HEK293 (cell line): ENCODE results near the gene HPGD.

Source experiments
- CTCF ChIA-PET: fragments of 350-600 bp; formaldehyde crosslinking; extraction: SDS; loops from one replicate; lab custom pipeline; 2021; ENCODE audit warnings: antibody characterized with exemption; lab: Yijun Ruan, JAX
- POLR2A ChIA-PET: fragments of 300-600 bp; formaldehyde crosslinking; extraction: SDS; loops from one replicate; lab custom pipeline; 2020; ENCODE audit warnings: antibody characterized with exemption, inconsistent platforms; lab: Yijun Ruan, JAX
- H3K27ac ChIP-seq: fragments of 200-500 bp; sonication (Bioruptor generic); 2 replicates; pipeline ENCODE4 v1.5.1; 2014; ENCODE audit warnings: low read depth, low read length, control low read depth, inconsistent platforms; ENCODE audit errors: extremely low read depth
- H3K36me3 ChIP-seq, 2 experiments: fragments of 200-500 bp in 1 of 2; sonication (Bioruptor generic) in 1 of 2; 1 replicate in 1 of 2; 2 replicates in 1 of 2; pipeline ENCODE4 v1.5.1; 2014 to 2017; ENCODE audit warnings: inconsistent platforms in 2 of 2, low read length in 2 of 2; ENCODE audit not compliant: control insufficient read depth in 2 of 2, insufficient read depth in 1 of 2
- H3K4me1 ChIP-seq: fragments of 200-500 bp; sonication (Bioruptor generic); 2 replicates; pipeline ENCODE4 v1.5.1; 2014; ENCODE audit warnings: mild to moderate bottlenecking, low read length, inconsistent platforms; ENCODE audit not compliant: control insufficient read depth, insufficient read depth
- H3K4me3 ChIP-seq: 2 replicates; pipeline ENCODE4 v1.5.1; 2011; ENCODE audit warnings: low read depth, mild to moderate bottlenecking, control low read depth, low read length, moderate library complexity
- H3K9me3 ChIP-seq: fragments of 200-500 bp; sonication (Bioruptor generic); 2 replicates; pipeline ENCODE4 v1.5.1; 2014; ENCODE audit warnings: low read depth, low read length, inconsistent platforms; ENCODE audit not compliant: control insufficient read depth, insufficient read depth
- BCL6B ChIP-seq: fragments of 450-650 bp; formaldehyde crosslinking; IDR thresholded peaks from 2 replicates; pipeline ENCODE4 v1.5.1; 2017; ENCODE audit warnings: missing biosample characterization, missing genetic modification characterization
- INSM2 ChIP-seq: fragments of 450-650 bp; formaldehyde crosslinking; IDR thresholded peaks from 2 replicates; pipeline ENCODE4 v1.5.1; 2016; ENCODE audit warnings: missing biosample characterization, missing genetic modification characterization
- MZF1 ChIP-seq: fragments of 450-650 bp; formaldehyde crosslinking; IDR thresholded peaks from 2 replicates; pipeline ENCODE4 v1.5.1; 2017; ENCODE audit warnings: missing biosample characterization, missing genetic modification characterization, borderline replicate concordance
- OVOL3 ChIP-seq: fragments of 450-650 bp; formaldehyde crosslinking; IDR thresholded peaks from 2 replicates; pipeline ENCODE4 v1.5.1; 2016; ENCODE audit warnings: missing biosample characterization, missing genetic modification characterization
- PATZ1 ChIP-seq: fragments of 450-650 bp; formaldehyde crosslinking; IDR thresholded peaks from 2 replicates; pipeline ENCODE4 v1.5.1; 2016; ENCODE audit warnings: missing biosample characterization, missing genetic modification characterization
- PRDM10 ChIP-seq: fragments of 450-650 bp; formaldehyde crosslinking; IDR thresholded peaks from 2 replicates; pipeline ENCODE4 v1.5.1; 2016; ENCODE audit warnings: missing biosample characterization, missing genetic modification characterization
- REST ChIP-seq: fragments of 450-650 bp; formaldehyde crosslinking; IDR thresholded peaks from 2 replicates; pipeline ENCODE4 v1.5.1; 2016; ENCODE audit warnings: missing biosample characterization, missing genetic modification characterization
- ZBTB21 ChIP-seq: fragments of 450-650 bp; formaldehyde crosslinking; IDR thresholded peaks from 2 replicates; pipeline ENCODE4 v1.5.1; 2017; ENCODE audit warnings: missing biosample characterization, missing genetic modification characterization
- ZNF112 ChIP-seq: fragments of 450-650 bp; formaldehyde crosslinking; IDR thresholded peaks from 2 replicates; pipeline ENCODE4 v1.5.0; 2017; ENCODE audit warnings: missing biosample characterization, missing genetic modification characterization
- ZNF138 ChIP-seq: fragments of 450-650 bp; formaldehyde crosslinking; IDR thresholded peaks from 2 replicates; pipeline ENCODE4 v1.5.1; 2016; ENCODE audit warnings: missing biosample characterization, missing genetic modification characterization, borderline replicate concordance
- ZNF140 ChIP-seq: fragments of 450-650 bp; formaldehyde crosslinking; IDR thresholded peaks from 2 replicates; pipeline ENCODE4 v1.5.1; 2016; ENCODE audit warnings: missing biosample characterization, missing genetic modification characterization
- ZNF239 ChIP-seq: fragments of 450-650 bp; formaldehyde crosslinking; IDR thresholded peaks from 2 replicates; pipeline ENCODE4 v1.5.1; 2016; ENCODE audit warnings: missing biosample characterization, missing genetic modification characterization
- ZNF362 ChIP-seq: fragments of 450-650 bp; formaldehyde crosslinking; IDR thresholded peaks from 2 replicates; pipeline ENCODE4 v1.5.1; 2016; ENCODE audit warnings: missing biosample characterization, missing genetic modification characterization
- ZNF37A ChIP-seq: fragments of 450-650 bp; IDR thresholded peaks from 2 replicates; pipeline ENCODE4 v1.5.1; 2018; ENCODE audit warnings: missing biosample characterization, missing genetic modification characterization
- ZNF48 ChIP-seq: fragments of 450-650 bp; formaldehyde crosslinking; IDR thresholded peaks from 2 replicates; pipeline ENCODE4 v1.5.1; 2016; ENCODE audit warnings: missing biosample characterization, missing genetic modification characterization
- ZNF629 ChIP-seq: fragments of 450-650 bp; formaldehyde crosslinking; IDR thresholded peaks from 2 replicates; pipeline ENCODE4 v1.5.1; 2017; ENCODE audit warnings: missing biosample characterization, missing genetic modification characterization
- ZNF701 ChIP-seq: fragments of 450-650 bp; formaldehyde crosslinking; IDR thresholded peaks from 2 replicates; pipeline ENCODE4 v1.5.1; 2016; ENCODE audit warnings: missing biosample characterization, missing genetic modification characterization
- ZNF791 ChIP-seq: fragments of 450-650 bp; formaldehyde crosslinking; IDR thresholded peaks from 2 replicates; pipeline ENCODE4 v1.5.1; 2016; ENCODE audit warnings: missing biosample characterization, missing genetic modification characterization

HPGD gene

GRCh38 chr4:174461466-174462106 lies 60.7 kb downstream of the HPGD start (continued):
- no peak for TF ChIP-seq ZNF37A (tag by site-specific recombination)

- Histone ChIP-seq H3K4me3 (no peak overlapping the region), H3K27ac (no peak overlapping the region), H3K4me1 (peaks cover 11% of the 10 kb centered on the region), H3K36me3 (no peaks in the 10 kb centered on the region), H3K9me3 (no peaks in the 10 kb centered on the region)
- ChIA-PET CTCF (no interaction called here), POLR2A (no interaction called here)
- no peak for TF ChIP-seq ZNF791 (tag by site-specific recombination)
- no peak for TF ChIP-seq BCL6B (tag by site-specific recombination)
- no peak for TF ChIP-seq PRDM10 (tag by site-specific recombination)
- no peak for TF ChIP-seq INSM2
- no peak for TF ChIP-seq ZNF112 (tag by site-specific recombination)
- TF ChIP-seq OVOL3 (tag by site-specific recombination): no peak
- TF ChIP-seq PATZ1 (tag by site-specific recombination): no peak
- TF ChIP-seq ZNF138: no peak
- TF ChIP-seq ZNF629 (tag by site-specific recombination): no peak
- no peak for TF ChIP-seq ZNF140 (tag by site-specific recombination)
- TF ChIP-seq ZBTB21 (tag by site-specific recombination): no peak
- TF ChIP-seq ZNF48: no peak
- TF ChIP-seq ZNF239 (tag by site-specific recombination): no peak
- TF ChIP-seq ZNF362 (tag by site-specific recombination): no peak
- no peak for TF ChIP-seq MZF1 (tag by site-specific recombination)
- TF ChIP-seq REST: no peak
- no peak for TF ChIP-seq ZNF701 (tag by site-specific recombination)
Measured at GRCh38 chr4:174460684-174461083, 61.6 kb downstream of the HPGD start.
